NCI-H226 (cell line): ENCODE measurements around the gene NDUFA3.

Source experiments
- DNase-seq: peaks from one replicate; pipeline ENCODE4 v3.0.0-alpha.2; 2015

NDUFA3 gene

GRCh38 chr19:54108496-54108895 lies 5.8 kb downstream of the NDUFA3 start:
- DNase-seq = no peak

GRCh38 chr19:54109651-54110050 lies 7.0 kb downstream of the NDUFA3 start:
- no peak for DNase-seq

DNA sequence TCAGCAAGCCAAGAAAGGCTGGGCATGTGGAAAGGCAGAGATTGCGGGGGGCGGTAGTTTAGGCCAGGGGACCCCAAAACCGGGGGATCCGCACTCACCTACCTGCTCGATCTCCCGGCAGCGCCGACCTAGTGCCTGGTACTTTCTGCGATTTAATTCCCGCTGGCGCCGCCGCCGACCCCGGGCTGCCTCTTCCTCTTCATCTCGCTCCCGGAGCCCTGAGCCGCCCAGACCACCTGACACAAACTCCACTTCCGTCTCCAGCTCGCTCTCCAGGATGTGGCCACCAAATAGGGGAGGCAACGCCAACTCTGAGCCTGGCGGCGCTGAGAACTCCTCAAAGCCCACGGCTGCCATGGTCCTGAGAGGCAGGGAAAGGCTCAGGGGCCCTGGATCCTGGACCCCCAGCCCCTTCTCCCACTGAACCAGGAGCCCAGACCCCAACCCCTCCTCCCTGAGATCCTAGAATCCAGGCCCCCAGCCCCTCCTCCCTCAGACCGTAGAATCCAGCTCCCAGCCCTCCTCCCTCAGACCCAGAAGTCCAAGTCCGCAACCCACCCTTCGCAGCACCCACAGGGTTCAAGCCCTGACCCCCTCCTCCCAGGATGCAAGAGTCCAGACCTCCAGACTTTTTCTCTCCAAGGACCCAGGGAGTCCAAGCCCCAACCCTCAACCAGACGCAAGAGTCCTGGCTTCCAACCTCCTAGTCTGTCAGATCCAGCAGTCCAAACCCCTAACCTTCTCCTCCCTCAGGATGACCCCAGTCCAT lies 11.9 kb downstream of the NDUFA3 start:
- no peak for DNase-seq

GRCh38 chr19:54115109-54116063 lies 12.7 kb downstream of the NDUFA3 start, which contains the start of the genes PRPF31 and TFPT:
Gene PRPF31, plus strand, starts transcription at chr19:54115754. Its CDS starts 2,525 bp downstream, at chr19:54118279.
Gene TFPT, minus strand, starts transcription at chr19:54115657. Its CDS starts 388 bp downstream, at chr19:54115269.
- peak; percentile 99 for DNase-seq

DNA sequence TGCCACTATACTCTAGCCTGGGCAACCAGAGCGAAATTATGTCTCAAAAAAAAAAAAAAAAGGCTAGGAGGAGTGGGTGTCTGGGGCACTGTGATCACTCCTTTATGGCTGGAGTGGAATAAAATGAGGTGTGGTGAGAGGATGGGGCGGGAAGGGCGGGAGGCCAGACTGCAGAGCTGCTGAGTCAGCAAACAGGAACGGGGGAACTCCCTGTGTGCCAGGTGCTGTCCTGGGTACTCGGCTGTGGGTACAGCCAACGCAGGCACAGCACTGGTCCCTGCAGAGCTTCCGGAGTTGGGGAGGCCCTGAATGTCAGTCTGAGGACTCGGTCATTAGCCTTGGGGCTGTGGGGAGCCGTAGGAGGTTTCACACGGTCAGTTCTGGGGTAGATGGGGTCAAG lies 18.6 kb downstream of the NDUFA3 start:
- no peak for DNase-seq

DNA sequence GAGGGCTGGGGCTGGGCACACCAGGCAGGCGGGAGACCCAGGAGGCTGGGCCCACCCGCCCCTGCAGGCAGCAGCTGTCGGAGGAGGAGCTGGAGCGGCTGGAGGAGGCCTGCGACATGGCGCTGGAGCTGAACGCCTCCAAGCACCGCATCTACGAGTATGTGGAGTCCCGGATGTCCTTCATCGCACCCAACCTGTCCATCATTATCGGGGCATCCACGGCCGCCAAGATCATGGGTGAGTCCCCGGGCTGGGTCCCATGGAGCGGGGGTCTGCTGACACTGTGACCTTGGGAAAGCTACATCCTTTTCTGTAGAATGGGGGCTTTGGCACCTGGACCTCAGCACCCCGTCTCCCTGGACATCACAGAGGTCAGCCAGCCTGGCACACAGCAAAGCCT lies 21.0 kb downstream of the NDUFA3 start:
- no peak for DNase-seq

- DNase-seq = no peak
Measured at GRCh38 chr19:54124393-54124792, 21.7 kb downstream of the NDUFA3 start.

GRCh38 chr19:54125713-54126112 lies 23.1 kb downstream of the NDUFA3 start:
- no peak for DNase-seq

- DNase-seq = no peak
Measured at GRCh38 chr19:54127688-54128440, 25.2 kb downstream of the NDUFA3 start.

DNA sequence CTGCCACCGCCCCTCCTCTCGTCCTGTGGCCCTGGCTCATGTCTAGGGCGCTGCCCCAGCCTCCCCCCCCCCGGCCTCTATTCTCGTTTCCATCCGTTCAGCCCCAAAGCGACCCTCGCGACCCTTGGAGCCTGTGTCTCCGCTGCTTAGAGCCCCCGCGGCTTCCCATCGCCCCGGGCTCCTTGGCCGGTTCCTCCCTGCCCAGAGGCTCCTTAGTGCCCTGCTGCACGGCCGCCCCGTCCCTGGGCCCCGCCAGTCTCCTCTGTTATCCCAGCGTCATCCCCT lies 25.7 kb downstream of the NDUFA3 start:
- no peak for DNase-seq

- DNase-seq = no peak
Measured at GRCh38 chr19:54128796-54129616, 26.4 kb downstream of the NDUFA3 start.

DNA sequence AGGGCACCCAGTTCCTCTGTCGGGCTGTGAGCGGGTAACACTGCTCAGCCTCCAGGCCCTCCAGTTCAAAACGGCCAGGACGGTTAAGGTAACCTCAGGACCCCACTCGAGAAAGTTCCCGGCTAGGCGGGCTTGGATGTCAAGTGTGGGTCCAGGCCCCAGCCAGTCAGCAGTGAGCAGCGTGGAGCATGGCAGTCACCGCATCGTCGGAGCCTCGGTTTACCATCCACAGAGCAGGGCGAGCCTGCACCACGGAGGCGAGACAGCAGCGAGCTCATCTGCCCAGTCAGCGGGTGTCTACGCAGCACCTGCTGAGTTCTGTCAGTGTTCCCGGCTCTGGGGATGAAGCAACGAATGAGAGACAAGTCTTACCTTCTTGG lies 27.0 kb downstream of the NDUFA3 start:
- DNase-seq = no peak

DNA sequence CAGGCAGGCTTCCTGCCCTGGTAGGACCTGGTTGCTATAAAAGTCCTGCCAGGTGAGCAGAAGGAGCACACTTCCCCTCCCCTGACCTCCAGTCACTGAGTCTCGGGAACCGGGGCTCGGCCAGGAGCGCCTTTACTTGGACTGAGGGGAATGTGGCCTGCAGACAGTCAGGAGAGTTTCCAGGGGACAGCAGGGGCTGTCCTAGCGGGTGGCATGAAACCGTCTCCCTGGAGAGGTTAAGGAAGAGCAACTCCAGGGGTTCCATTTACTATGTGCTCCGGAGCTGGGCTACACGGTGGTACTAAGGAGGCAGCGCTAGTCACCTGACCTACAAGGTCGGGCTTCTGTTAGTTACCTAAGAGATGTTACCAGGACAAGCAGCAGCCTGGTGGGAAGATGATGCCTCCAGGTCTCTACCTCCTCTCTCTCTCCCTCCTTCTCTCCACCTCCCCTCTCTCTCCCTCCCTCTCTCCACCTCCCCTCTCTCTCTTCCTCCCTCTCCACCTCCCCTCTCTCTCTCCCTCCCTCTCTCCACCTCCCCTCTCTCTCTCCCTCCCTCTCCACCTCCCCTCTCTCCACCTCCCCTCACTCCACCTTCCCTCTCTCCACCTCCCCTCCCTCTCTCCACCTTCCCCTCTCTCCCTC lies 30.8 kb downstream of the NDUFA3 start:
- DNase-seq = no peak

DNA sequence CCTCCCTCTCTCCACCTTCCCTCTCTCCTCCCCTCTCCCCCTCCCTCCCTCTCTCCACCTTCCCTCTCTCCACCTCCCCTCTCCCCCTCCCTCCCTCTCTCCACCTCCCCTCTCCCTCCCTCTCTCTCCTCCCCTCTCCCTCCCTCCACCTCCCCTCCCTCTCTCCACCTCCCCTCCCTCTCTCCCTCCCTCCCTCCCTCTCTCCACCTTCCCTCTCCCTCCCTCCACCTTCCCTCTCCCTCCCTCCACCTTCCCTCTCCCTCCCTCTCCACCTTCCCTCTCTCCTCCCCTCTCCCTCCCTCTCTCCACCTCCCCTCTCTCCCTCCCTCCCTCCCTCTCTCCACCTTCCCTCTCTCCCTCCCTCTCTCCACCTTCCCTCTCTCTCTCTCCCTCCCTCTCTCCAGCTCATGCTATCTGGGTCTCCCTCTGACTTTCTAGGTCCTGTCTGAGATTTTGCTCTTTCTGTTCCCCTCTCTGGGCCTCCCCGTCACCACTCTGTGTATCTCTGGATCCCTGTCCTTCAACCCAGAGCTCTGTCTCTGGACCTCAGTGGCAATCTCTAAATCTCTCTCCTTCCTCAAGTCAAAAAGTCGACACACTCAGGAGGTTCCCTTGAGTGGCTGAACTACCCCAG lies 31.4 kb downstream of the NDUFA3 start:
- no peak for DNase-seq

GRCh38 chr19:54136086-54136863 lies 33.6 kb downstream of the NDUFA3 start:
- DNase-seq = no peak

DNA sequence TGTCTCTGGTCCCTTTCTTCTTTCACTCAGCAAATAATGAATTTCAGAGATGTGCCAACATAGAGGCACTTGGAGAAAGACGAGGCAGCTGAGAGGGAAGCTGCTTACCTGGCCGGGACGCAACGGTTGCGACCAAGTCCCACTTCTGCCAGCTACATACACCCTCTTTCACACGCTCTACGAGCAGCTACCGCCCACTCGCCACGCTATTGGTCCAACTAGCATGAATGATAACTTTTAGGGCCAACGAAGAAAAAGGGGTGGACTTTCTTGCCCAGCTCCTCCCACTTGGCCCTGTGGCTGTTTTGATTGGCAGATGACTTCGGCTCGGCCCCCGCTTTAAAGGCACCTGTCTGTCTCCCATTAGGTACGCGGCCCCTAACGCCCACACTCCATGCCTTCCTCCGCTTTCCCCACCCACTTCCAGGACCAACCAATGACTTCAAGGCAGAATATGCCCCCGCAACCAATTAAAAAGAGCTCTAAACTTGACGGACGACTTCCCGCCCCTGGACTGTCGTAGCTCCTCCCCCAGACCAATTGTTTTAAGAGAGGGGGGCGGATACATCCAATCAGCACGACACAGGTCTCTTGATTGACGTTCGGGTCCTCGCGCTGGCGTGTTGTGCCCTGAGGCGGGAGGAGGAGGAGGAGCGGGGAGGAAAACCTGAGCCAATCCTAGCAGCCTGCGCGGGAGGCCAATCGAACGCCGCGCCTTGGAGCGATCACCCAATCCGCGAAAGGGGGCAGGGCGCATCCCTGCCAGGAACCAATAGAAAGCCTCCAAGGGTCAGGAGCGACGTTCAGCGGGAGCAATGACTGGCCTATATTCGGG lies 34.4 kb downstream of the NDUFA3 start:
- DNase-seq = peak; percentile 100

DNA sequence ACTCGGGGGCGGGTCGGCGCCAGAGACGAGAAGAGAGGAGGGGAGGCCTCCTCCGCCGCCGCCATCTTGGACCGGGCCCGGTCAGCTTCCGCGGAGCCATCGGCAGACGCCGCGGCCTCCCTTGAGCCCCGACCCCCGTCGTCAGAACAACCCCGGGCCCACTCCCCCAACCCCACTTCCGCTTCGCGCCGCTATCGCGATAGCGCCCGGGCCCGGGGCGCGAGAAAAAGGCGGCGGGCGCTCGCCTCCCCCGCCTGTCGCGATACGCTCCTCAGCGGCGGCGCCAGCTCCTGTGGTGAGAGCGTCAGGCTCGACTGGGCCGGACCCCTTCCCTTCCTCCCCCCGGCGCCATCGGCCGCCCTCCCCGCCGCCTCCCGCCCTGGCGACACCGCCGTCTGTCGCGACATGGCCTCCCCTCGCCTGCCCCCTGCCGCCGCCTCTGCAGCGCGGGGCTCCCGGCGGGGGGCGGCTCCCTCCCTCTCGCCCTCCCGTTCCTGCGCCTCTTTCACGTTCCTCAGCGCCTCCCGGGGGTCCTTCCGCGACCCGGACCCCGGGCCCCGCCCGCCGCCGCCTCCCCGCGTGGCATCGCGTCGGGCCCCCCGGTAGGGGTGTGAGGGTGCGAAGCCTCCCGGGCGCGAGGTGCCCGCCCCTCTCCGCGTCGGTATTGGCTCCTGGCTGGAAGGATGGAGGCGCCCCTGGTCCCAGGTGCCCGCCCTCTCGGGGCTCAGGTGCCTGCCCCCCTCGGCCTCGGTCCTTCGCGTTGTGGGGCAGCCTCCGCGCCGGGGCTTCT lies 35.2 kb downstream of the NDUFA3 start, which contains the start of gene CNOT3:
TSS of gene CNOT3 (plus strand) at position 64 of the 790 bp plus-strand sequence. CDS start 5,217 bp downstream, outside the sequence.
- DNase-seq = no peak

GRCh38 chr19:54138489-54139256 lies 36.0 kb downstream of the NDUFA3 start:
- DNase-seq = no peak
